Type B pancreatic cell (in vitro differentiated cells): ENCODE measurements around the gene ZNF443. TPM values are rescaled to one million over a fixed set of nuclear protein-coding genes. Genes with fewer than 3 reads are reported as not detected.
"Not testable (repeated sequence)": the region's sequence is repeated elsewhere in the genome, so short reads cannot be mapped to it uniquely, and the experiment has no call there.

Experiments used
- DNase-seq: peaks from one replicate; pipeline ENCODE4 v3.0.0; 2021; ENCODE audit warnings: mixed read lengths; ENCODE audit not compliant: unreplicated experiment; ENCODE audit errors: extremely low spot score
- H3K27ac Mint-ChIP-seq: 2 replicates; pipeline ENCODE4 v1.8.0; 2021; ENCODE audit warnings: mild to moderate bottlenecking, mixed read lengths
- H3K27me3 Mint-ChIP-seq: 2 replicates; pipeline ENCODE4 v1.8.0; 2021; ENCODE audit warnings: mixed read lengths
- H3K36me3 Mint-ChIP-seq: 2 replicates; pipeline ENCODE4 v1.8.0; 2021; ENCODE audit warnings: mixed read lengths
- H3K4me1 Mint-ChIP-seq: one replicate; pipeline ENCODE4 v1.8.0; 2021; ENCODE audit warnings: mixed read lengths; ENCODE audit not compliant: unreplicated experiment
- H3K4me3 Mint-ChIP-seq: 2 replicates; pipeline ENCODE4 v1.8.0; 2021; ENCODE audit warnings: mild to moderate bottlenecking, mixed read lengths
- H3K9me3 Mint-ChIP-seq: 2 replicates; pipeline ENCODE4 v1.8.0; 2021; ENCODE audit warnings: mixed read lengths
- CTCF ChIP-seq: fragments of 200-600 bp; sonication (generic); conservative IDR thresholded peaks from 2 replicates; pipeline ENCODE4 v1.5.0; 2021; ENCODE audit warnings: antibody characterized with exemption, mild to moderate bottlenecking
- total RNA-seq: library from RNA; stranded (reverse); gene quantifications from 2 replicates; pipeline ENCODE4 v1.2.1, GENCODE V29; 2021; ENCODE audit warnings: low replicate concordance

ZNF443 gene
- total RNA-seq, 1 donor from 2014 or later: 7.7 TPM

GRCh38 chr19:12425888-12426274 is 14.9 kb downstream of the ZNF443 start:
- Mint-ChIP-seq H3K36me3 (peaks cover 47% of the 10 kb centered on the region), H3K9me3 (peaks cover 16% of the 10 kb centered on the region), H3K27ac (no peak overlapping the region), H3K4me3 (no peak overlapping the region), H3K4me1 (no peaks in the 10 kb centered on the region), H3K27me3 (no peaks in the 10 kb centered on the region)
- DNase-seq: no peak
- TF ChIP-seq CTCF: no peak

GRCh38 chr19:12425236-12425887 is 15.5 kb downstream of the ZNF443 start:
- Mint-ChIP-seq H3K27me3 (no peaks in the 10 kb centered on the region), H3K36me3 (peaks cover 46% of the 10 kb centered on the region), H3K27ac (no peak overlapping the region)

GRCh38 chr19:12417273-12417672 is 23.5 kb downstream of the ZNF443 start:
- H3K4me1 Mint-ChIP-seq, H3K27me3 Mint-ChIP-seq, DNase-seq, H3K27ac Mint-ChIP-seq, H3K9me3 Mint-ChIP-seq, H3K4me3 Mint-ChIP-seq: not testable (repeated sequence)
- peaks cover 39% of the 10 kb centered on the region for H3K36me3 Mint-ChIP-seq

More at GRCh38 chr19:12425236-12425887, 15.5 kb downstream of the ZNF443 start:
- no peaks in the 10 kb centered on the region for H3K4me1 Mint-ChIP-seq
- H3K4me3 Mint-ChIP-seq: no peak overlapping the region
- peaks cover 12% of the 10 kb centered on the region for H3K9me3 Mint-ChIP-seq
- no peak for TF ChIP-seq CTCF
- DNase-seq: no peak

GRCh38 chr19:12411893-12412292 is 28.9 kb downstream of the ZNF443 start:
- Mint-ChIP-seq H3K4me3 (no peak overlapping the region), H3K27me3 (no peaks in the 10 kb centered on the region), H3K9me3 (peaks cover 13% of the 10 kb centered on the region), H3K4me1 (no peaks in the 10 kb centered on the region), H3K27ac (no peak overlapping the region), H3K36me3 (peaks cover 6% of the 10 kb centered on the region)
- no peak for DNase-seq
- TF ChIP-seq CTCF: no peak

- Mint-ChIP-seq H3K4me1 (no peaks in the 10 kb centered on the region), H3K36me3 (no peaks in the 10 kb centered on the region), H3K27me3 (no peaks in the 10 kb centered on the region), H3K9me3 (no peaks in the 10 kb centered on the region), H3K27ac (peak within 1 kb of the TSS; percentile 92), H3K4me3 (peak within 1 kb of the TSS; percentile 95)
- peak; percentile 48 for TF ChIP-seq CTCF
- peak; percentile 96 for DNase-seq
Measured at GRCh38 chr19:12400633-12401502, 40.0 kb downstream of the ZNF443 start, which contains the start of gene ZNF799. TSS of gene ZNF799 (minus strand) at chr19:12401271. CDS start at chr19:12401070, 201 bp downstream.

GRCh38 chr19:12399901-12400632 is 40.8 kb downstream of the ZNF443 start:
- not testable (repeated sequence) for H3K4me1 Mint-ChIP-seq

GRCh38 chr19:12391148-12391547 is 49.7 kb downstream of the ZNF443 start:
- H3K27ac Mint-ChIP-seq, H3K27me3 Mint-ChIP-seq, H3K4me3 Mint-ChIP-seq, H3K4me1 Mint-ChIP-seq, DNase-seq: not testable (repeated sequence)
- H3K9me3 Mint-ChIP-seq: peaks cover 12% of the 10 kb centered on the region
- peaks cover 47% of the 10 kb centered on the region for H3K36me3 Mint-ChIP-seq

More at GRCh38 chr19:12399901-12400632, 40.8 kb downstream of the ZNF443 start:
- not testable (repeated sequence) for H3K36me3 Mint-ChIP-seq, H3K27me3 Mint-ChIP-seq, H3K9me3 Mint-ChIP-seq, DNase-seq
- H3K4me3 Mint-ChIP-seq: peak overlapping the region; percentile 93
- H3K27ac Mint-ChIP-seq: peak overlapping the region; percentile 85

GRCh38 chr19:12386365-12386764 is 54.5 kb downstream of the ZNF443 start:
- not testable (repeated sequence) for H3K27ac Mint-ChIP-seq, H3K4me3 Mint-ChIP-seq, H3K27me3 Mint-ChIP-seq, DNase-seq, H3K4me1 Mint-ChIP-seq, H3K9me3 Mint-ChIP-seq
- peaks cover 31% of the 10 kb centered on the region for H3K36me3 Mint-ChIP-seq
